SKM-1 (cell line): ENCODE measurements around the gene SNORC.

Experiments
- DNase-seq: peaks from one replicate; lab custom pipeline; 2025; ENCODE audit not compliant: unreplicated experiment; lab: John Stamatoyannopoulos, UW

Gene SNORC

DNA sequence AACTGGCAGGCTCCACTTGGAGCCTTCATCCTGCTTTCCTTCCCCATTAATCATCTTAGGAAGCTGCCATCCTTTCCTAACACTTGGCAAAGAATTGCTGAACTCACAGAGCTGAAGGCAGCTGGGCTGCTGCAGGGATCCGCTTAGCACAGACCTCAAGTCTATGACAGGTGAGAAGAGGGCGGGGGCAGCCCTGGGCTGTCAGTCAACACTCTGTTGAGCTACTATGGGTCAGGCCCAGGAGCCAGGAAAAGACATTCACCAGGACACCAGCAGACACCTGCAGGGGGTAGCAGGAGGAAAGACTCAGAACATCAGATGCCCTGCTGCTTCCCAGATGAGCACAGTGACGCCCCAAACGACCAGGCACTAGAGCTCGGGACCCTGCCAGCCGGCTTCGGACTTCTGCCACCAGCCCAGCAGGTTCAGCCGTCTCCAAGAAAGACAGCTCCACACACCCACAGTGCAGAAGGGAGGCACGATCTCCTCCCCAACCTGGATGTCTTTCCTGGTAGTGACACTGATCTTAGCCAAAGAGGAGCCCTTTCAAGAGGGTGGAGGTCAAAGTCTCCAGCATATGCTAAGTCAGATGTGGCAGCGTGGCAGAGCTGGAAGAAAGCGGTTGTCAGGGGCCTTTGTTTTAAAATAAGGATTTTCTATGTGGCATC, 55.2 kb downstream of the SNORC start:
- no peak for DNase-seq

DNA sequence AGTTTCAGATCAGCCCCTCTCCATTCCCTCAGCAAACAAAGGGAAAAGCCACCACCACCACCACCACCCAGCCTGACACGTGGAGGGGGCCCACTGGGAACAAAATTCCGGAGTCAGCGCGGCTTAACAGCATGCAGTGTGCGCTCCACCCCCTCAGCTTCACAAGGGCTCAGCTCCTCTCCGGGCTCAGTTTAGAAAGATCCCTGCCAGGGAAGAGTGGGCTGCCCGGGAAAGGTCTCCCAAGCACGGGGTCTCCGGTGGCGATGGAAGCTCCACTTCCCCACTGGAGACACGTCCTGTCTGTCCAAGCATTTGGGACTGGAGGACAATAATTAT, 55.7 kb downstream of the SNORC start:
- no peak for DNase-seq

DNA sequence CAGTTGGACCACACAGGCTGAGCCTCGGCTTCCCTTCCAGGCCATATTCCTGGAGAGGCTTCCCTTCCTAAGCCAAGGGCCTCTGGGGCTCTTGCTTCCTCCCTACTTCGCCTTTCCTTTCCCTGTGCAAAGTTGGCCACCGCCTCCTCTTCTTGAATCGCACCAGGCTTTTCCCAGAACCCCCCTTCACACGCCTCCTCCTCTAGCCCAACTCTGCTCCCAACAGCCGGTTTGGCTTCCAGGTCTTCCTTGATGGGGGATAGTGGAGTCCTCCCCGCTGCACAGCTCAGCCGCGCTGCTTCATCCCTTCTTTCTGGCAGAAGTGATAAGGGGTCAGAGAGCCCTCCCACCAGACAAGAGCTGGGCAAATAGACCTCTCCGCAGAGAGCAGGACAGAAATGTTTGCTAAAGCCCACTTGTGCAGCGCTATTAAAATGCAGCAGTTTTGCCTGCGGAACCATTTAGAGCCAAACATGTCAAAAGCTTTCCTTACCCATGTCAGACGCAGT, 56.4 kb downstream of the SNORC start:
- DNase-seq: no peak

DNA sequence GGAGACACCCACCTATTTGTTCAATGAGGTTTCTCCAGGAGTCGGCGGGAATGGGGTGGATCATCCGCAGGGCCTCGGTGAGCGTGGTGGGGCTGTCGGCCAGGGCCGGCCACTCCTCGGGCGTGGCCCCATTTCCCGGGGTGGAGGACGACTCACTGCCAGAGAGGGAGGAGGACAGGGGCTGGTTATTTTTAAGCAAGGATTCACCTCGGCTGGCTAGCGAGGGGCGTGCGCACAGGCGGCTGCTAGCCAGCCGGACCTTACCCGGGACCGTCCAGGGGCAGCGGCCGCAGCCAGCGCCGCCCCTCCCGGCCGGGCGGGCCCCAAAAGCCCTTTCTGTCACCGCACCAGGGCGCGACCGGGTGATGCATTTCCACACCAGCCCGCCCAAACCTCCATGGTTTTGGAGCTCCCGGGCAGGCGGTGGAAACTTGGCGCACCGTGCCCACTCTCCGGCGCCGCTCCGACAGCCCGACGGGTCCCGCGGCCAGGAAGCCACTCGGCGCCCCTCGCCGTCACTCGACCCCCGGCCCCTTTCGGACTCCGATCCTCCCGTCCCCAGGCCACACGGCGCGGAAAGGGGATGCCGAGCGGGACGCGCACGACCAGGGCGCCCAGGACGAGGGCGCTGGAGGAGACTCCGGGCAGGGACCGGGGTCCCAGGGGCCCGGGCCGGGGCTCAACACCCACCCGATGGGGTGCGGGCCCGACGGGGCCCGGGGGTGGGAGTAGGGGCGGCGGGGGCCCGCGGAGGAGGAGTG, 57.1 kb downstream of the SNORC start:
- DNase-seq: no peak

DNA sequence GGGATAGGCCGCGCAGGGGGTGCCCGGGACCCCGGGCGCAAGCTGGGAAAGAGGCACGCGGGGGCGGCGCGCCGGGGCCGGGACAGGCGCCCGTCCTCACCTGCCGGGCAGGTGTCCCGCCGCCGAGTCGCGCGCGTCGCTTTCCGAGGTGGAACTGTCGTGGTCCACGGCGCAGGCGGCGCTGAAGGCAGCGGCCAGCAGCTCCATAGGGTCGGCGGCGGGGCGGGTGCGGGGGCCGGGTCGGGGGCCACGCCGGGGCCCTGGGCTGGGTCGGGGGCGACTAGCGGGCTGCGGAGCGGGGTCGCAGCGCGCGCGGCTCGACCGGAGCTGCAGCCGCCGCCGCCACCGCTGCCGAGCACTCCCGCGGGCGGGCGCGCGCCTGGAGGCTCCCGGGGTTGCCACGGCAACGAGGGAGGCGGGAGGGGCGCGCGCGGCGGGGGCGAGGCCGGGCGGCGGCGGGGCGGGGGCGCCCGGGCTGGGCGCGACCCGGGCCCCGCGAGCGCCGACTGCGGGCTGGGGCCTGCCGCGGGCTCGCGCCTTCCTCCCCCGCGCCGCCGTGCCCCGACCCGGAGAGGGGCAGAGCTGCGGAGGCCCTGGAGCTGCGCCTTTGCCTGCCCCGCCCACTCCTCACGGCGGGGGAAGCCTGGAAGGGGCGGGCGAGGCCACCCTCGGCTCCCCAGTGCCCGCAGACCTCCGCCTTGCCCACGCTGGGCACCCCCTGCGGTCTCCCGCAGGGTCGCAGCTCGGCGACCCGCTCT, 57.9 kb downstream of the SNORC start:
- DNase-seq: no peak
